Measurements from ENCODE around the gene REEP5.
"Not testable (repeated sequence)": the region's sequence is repeated elsewhere in the genome, so short reads cannot be mapped to it uniquely, and the experiment has no call there.

The REEP5 gene

DNA sequence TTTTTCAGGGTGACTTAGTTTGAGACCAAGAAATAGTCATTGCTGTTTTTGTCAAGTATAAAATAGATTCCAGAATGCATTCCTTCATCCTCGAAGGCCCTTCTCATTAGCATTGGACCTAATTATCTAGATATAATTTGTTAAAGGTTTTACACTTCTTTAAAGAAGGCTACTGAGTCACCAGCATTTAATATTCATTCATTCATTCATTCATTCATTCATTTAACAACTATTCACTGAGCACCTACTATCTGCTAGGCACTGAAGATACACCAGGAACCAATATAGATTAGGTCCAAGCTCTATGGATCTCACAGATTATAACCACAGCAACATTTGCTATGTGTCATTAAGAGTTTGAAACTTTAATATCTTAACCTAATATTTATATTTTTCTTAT is 11.1 kb upstream of the REEP5 start:
- DNase-seq (ENCODE audit: low spot score): no peak

DNA sequence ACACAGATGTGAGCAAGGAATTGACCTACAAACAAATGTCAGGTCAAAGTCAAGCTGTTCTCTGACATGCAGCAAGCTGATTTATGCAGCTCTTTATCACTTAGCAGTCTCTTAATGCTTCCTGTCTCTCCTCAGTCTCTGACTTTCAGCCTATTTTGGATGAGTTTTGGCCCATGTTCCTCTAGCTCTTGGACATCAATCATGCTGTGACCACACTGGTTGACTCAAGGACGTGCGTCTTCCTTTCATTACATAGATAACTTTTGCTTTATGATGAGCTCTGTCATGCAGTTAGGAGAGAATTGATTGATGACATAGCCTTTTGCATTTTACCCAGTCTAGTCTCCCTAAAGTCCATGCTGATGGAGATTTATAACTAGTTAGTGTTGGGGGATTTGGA is 9.4 kb upstream of the REEP5 start:
- DNase-seq (ENCODE audit: low spot score): no peak

DNA sequence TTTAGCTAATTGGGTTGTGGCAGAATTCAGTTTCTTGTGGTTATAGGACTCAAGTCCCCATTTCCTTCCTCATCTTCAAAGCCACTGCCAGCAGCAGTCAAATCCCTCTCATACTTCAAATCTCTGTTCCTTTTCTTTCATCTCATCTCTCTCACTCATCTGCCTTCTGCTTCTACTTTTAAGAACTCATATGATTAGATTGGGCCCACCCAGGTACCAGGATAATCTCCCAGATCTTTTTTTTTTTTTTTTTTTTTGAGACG is 8.0 kb upstream of the REEP5 start:
- no peak for DNase-seq (ENCODE audit: low spot score)

DNA sequence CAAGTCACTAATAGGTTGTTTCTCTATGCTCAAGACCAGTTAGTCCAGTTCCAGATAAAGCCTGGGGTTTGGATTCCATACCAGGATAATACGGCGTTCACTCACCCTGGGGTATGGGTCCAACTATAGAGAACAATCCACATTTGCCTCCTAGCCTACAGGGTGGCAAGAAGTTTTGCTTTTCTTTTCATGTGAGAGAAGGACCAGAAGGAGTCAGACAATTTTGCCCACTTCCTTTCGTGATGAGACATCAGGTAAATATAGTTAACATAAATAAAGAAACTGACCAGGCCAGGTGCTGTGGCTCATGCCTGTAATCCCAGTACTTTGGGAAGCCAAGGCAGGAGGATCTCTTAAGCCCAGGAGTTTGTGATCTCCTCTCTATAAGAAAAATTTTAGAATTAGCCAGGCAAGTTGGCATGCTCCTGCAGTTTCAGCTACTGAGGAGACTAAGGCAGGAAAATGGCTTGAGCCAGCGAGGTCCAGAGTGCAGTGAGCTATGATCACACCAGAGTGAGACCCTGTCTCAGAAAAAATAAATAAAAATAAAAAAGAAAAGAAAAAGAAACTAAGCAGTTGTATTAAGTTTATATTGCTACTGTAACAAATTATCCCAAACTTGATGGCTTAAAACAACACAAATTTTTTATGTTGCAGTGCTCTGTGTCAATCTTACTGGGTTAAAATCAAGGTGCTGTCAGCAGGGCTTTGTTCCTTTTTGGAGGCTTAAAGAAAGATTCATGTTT is 7.5 kb upstream of the REEP5 start:
- no peak for DNase-seq (ENCODE audit: low spot score)

DNA sequence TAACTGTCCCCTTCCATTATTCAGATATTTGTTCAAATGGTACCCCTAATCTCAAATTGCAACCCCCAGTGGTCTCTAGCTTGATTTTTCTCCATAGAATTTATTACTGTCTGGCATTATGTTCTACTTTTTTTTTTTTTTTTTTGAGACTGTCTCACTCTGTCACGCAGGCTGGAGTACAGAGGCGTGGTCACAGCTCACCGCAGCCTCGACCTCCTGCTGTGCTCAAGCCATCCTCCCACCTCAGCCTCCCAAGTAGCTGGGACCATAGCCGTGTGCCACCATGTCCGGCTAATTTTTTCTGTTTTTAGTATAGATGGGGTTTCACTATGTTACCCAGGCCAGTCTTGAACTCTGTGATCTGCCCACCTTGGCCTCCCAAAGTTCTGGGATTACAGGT is 2.0 kb upstream of the REEP5 start:
- DNase-seq (ENCODE audit: low spot score): no peak

DNA sequence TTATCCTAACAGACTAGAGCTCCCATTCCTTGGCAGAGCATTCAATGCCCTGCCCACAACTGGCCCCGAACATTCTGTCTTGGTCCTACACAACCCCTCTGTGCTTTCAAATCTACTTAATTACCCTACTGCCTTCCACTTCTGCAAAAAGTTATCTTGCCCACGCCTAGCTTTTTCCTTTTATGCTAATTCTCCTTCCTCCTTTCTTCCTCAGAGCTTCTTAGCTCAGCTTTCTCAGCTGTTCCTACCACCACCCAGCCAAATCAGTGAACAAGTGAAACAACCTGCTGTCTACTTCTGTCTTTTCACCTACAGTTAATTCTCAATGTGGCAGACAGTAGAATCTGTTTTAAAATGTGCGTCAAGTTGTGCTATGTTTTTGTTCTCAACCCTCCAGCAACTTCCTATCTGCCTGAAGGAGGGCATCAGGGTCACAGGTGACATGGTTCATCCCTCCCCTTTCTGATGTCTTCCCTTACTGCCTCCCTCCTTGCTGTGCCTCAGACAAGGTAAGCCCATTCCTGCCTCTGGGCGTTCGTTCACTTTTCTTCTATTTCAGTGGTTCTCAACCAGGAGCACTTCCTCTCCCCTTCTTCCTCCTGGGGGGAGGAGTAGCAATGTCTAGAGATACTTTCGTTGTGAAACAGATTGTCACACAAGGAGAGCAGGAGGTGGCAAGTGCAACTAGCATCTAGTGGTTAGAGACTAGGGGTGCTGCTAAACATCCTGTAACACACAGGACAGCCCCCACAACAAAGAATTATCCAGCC is 1.3 kb upstream of the REEP5 start:
- DNase-seq (ENCODE audit: low spot score): no peak

DNA sequence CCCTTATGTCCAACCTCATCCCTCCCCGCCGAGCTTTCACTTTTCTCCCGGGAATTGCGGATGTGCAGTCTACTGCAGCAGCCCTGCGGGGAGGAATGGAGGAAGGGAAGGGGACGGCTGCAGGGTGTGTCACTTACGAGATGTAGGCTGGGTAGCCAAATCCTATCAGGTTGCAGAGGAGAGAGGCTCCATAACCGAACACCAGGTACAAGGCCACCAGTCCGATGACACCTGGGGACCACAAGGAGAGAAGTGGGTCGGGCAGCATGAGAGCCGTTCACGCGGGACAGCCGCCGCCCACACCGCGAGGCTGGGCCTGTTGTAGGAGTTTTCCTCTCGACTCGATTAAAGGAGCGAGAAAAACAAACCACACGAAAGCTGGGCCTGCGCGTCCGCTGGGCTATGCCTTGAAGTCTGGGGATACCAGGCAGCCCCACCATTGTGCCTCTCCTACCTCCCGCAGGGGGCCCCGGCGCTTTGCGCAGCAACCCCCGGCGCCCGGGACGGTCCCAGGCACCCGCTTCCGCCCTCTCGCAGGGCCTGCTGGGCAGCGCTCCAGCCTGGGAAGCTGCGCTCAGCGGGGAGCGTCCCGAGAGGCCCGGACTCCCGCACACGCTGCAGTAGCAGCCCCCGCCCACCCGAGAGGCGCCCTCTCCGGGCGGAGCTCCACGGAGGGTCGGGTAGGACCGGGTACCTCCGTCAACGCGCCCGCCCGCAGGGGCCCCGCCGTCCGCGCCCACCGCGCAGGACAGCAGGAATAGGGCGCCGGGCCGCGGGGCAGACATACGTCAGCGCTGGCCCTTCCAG is 798 bp downstream of the REEP5 start:
- DNase-seq (ENCODE audit: low spot score): peak; percentile 72

DNA sequence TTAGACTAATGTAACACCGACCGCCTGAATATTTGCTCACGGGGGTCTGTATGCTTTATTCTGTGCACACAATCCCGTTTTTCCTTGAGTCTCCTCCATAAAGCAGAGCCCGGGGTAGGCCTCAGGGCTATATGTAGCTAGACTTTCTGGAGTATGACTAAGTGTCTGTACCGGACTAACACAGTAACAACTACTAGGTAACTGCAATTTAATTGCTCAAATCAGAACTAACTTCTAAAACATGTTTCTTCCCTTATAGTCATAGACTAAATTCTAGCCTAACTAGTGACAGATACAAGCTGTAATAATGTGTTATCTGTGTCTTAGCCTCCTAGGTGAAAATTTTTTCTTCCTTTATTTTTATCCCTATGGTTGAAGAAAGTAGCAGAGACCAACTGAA is 2.1 kb downstream of the REEP5 start:
- DNase-seq (ENCODE audit: low spot score): no peak

DNA sequence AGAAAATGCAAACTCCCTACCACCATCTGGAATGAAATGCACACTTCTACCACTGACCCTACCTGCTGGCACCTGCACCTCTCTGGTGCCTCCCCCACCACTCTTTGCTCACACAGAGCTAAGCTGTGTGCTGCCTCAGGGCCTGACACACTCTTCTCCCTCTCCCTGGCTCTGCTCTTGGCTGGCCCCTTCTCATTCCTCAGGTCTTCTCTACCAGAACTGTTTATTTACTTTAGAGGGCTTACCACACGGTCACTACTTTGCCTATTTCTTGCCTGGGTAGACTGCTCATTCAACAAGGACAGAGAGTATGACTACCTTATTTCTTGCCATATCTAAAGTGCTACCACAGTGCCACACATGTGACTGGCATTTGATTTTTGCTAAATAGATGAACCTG is 3.3 kb downstream of the REEP5 start:
- no peak for DNase-seq (ENCODE audit: low spot score)

DNA sequence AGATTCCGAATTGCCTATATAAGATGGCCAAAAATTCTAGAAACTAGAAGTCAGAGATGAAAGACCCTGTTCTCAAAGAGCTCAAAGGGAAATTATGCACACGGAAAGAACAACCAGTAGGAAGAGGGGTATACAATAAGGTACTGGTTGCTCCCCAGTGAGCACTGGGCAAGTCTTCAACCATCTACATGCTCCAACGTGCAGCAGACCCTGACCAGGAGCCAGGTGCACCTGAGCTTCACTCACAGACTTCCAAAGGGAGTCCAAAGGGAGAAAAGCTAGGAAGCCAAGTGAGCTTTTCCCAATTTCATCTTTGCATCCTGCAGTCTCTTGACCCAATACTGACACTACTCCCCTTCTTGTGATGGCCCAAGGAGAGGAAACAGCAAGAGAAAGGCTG is 3.9 kb downstream of the REEP5 start:
- no peak for DNase-seq (ENCODE audit: low spot score)

DNA sequence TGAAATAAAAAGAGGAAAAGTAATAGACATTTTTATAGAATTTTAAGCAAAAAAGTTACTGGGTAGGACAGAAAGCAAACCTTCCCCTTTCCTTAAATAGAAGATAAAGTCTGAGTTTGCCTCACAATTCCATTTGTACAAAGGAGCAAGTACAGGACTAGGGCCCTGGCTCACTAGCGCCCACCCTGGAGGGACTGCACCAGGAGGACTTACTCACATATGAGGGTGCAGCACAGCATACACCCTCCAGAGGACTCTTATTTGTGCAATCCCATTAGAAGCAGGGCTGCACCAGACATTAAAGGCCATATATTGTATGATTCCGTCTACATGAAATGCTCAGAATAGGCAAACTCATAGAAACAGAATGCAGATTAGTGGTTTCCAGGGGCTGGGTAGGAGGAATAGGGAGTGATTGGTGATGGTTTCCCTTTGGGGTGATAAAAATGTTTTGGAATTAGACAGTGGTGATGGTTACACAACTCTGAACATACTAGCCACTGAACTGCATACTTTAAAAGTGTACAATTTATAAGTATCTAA is 4.5 kb downstream of the REEP5 start:
- DNase-seq (ENCODE audit: low spot score): no peak

DNA sequence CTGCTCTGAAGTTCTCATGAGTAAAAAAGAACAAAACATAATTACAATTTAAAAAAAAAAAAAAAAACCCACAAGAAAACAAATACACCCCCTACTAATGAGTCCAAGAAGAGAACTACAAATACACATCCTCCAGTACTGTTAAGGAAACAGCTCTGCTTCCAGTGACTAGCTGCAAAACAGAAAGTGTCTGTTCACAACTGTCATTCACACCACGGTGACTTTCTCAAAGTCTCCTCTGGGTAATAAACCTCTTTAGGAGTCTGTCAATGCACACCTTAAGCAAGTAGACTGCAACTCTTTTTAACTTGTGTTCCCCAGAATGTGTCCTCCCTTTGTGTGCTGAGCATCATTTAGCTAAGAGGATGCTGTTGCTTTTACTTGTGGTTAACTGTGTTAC is 6.2 kb downstream of the REEP5 start:
- no peak for DNase-seq (ENCODE audit: low spot score)

DNA sequence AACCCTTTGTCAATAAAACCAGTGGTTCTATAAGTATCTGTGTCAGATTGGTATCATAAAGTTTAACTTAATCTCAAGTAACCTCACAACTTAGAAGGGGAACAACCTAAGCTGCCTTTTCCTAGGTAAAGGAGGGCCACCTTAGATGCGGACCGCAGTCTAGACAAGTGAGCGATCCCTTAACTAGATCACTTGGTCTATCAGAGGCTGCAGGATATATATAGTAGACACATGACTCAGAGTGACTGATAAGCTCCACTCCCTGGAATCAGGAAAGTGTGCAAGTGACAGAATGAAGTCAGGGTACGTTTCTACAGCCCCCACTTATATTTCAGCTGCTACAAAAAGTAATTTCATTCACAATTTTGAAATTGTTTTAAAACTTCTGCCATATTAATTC is 7.4 kb downstream of the REEP5 start:
- DNase-seq (ENCODE audit: low spot score): no peak

DNA sequence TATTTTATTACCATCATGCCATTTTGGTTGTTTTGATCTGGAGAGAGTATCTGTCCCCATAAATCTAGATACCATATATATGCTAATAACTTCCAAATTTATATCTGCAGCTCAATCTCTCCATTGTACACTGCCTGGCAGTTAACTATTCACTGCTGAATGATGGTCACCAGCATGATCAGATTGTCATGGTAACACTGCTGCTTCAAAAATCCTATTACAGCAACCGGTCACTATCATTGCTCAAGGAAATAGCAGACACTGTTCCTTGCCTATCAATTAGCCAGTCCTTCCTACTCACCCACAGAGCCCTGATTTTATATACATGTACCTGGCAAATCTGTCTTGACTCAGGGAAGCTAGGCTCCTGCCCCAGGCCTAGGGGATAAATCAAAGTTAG is 11.5 kb downstream of the REEP5 start:
- no peak for DNase-seq (ENCODE audit: low spot score)

DNA sequence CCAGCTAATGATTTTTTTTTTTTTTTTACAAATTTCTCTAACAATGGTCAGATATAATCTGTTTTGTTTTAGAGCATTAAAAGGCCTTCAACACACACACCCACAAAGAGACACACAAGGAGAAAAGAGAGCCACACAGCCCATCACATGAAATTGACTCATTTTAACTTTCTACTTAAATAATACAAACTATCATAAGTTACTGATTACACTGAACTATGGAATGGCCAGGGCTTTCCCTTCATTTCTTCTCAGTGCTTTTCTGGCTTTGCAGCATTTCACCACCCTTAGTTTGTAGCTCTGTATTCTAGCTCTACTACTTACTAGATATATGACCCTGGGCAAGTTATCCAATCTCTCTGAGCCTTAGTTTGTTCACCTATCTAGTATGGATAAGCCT is 13.2 kb downstream of the REEP5 start:
- no peak for DNase-seq (ENCODE audit: low spot score)

DNA sequence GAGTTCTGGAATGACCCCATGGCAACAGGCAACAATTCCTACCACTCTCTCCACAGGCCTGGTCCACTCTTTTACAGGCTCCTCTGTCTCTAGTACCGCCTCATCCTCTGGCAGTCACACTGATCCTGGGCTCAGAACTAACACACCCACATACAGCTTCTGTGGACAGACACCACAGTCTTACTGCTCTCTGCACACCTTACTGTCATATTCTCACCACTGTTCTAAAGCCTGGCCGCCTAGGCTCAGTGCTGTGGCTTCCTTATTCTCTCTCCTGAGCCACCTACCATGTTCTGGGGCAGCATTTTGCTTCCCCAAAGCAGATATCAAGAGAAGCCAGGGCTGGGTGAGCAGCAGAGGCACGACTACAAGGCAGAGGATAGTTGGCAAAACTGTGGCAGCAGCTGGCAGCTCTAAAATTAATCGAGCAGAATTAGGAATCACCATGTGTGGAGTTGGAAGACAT is 14.8 kb downstream of the REEP5 start:
- no peak for DNase-seq (ENCODE audit: low spot score)

DNA sequence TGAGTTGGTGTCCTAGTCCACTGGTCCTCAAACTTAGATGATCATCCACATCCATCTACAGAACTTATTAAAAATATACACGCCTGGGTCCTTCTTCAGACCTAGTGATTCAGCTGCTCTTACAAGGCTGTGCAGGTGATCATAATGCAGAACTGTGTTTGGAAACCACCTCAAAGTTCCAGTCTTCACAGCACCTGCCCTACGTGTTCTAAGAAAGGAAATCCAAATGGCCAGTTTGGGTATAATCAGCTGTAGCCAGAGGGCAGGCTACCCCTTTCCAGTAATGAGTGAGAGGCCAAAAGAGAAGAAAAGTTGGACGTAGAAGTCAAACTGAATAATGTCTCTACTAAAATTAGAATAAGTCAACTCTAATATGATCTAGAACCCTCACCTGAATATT is 15.4 kb downstream of the REEP5 start:
- no peak for DNase-seq (ENCODE audit: low spot score)

DNA sequence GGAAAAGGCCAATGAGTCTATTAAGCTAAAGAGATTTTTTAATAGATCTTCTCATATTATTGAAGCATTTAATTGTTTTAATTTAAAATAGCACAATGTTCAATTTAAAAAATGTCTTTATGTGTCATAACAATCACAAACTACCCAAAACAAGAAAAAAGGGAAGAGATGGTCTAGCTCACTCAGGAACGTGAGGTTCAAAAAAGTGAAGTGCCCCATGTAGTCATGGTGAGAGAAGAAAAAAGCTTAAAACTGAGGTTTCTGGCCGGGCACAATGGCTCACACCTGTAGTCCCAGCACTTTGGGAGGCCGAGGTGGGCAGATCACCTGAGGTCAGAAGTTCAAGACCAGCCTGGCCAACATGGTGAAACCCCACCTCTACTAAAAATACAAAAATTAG is 17.0 kb downstream of the REEP5 start:
- DNase-seq (ENCODE audit: low spot score): not testable (repeated sequence)

DNA sequence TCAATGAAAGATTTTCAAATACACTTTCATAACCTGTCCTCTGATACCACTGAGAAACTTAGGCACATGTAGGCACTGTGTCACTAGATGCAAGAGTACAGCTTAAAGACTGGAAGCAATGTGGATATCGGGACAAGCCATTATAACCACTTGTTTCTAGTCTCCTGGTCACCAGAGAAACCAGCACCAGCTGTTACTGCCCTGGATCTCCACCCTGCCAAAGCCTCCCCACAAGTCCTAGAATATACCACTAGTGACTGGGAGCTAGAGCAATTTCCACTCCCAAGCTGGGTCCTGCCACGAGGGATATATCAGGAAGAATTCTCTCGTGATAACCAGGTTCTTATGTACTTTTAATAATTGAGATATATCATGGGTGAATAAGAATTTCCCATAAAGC is 19.5 kb downstream of the REEP5 start:
- no peak for DNase-seq (ENCODE audit: low spot score)

DNA sequence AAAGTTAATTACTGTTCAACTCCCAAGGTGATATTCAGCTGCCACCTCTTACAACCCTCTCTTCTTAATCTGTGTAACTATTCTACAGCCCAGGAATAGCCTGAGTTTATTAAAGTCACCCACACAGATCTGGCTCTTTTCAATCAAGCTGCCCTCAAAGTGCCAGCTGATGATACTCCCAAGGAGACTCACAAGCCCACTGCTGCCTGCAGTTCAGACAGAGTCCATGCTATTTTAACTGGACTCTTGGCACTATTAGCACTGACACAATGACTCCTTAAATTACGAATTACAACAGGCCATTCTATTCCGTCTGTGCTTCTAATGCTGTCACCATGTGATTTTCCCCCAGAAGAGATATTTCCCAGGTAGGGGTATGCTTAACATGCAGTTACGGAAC is 26.3 kb downstream of the REEP5 start:
- DNase-seq (ENCODE audit: low spot score): no peak

DNA sequence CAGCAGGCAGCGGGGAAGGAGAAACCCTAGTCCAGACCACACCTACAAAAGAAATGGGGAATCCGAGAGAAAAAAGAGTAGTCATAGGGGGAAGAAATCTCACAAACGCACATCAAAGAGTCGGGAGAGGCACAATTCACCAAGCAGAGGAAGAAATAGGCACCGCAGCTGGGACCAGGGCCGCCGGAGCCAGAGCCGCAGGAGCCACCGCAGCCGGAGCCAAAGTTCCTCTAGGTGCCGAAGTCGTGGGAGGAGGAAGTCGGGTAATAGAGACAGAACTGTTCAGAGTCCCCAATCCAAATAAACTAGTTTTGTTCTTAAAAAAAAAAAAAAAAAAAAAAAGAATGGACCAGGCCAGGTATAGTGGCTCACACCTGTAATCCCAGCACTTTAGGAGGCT is 29.3 kb downstream of the REEP5 start:
- no peak for DNase-seq (ENCODE audit: low spot score)

DNA sequence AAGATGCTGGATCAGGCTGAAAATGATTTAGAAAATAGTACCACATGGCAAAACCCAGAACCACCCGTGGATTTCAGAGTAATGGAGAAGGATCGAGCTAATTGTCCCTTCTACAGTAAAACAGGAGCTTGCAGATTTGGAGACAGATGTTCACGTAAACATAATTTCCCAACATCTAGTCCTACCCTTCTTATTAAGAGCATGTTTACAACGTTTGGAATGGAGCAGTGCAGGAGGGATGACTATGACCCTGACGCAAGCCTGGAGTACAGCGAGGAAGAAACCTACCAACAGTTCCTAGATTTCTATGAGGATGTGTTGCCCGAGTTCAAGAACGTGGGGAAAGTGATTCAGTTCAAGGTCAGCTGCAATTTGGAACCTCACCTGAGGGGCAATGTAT is 30.0 kb downstream of the REEP5 start:
- DNase-seq (ENCODE audit: low spot score): not testable (repeated sequence)

DNA sequence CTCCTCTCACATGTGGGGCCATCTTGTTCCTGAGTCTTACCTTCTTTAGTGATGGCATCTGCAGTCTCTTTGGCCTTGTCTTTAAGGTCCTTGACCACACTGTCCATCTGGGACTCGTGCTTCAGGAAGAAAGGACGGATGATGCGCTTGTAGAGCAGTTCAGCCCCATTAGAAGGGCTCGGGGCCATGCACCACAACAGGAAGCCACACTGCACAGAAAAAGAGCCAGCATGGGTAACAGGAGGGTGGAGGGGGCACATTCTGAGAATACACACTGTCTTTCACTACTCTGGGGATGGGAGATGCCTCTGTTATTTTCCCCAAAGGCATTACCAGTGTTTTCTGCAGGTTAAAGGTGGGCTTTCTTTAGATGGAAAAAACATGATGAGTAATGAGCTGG is 35.1 kb downstream of the REEP5 start:
- DNase-seq (ENCODE audit: low spot score): no peak

Measured in AG08395 (cell line).